Osteoblast (primary cell): ENCODE data around the gene RADIL. TPM values are rescaled to one million over a fixed set of nuclear protein-coding genes. Genes with fewer than 3 reads are reported as not detected.

Source experiments
- DNase-seq: peaks from one replicate; pipeline ENCODE4 v3.0.0; 2011; ENCODE audit warnings: low spot score, mixed read lengths; ENCODE audit not compliant: insufficient read length; ENCODE audit errors: missing footprints
- H2AFZ ChIP-seq: 2 replicates; pipeline ENCODE4 v1.6.0; 2011; ENCODE audit warnings: mild to moderate bottlenecking, low read length
- H3K27ac ChIP-seq: 2 replicates; pipeline ENCODE4 v1.5.1; 2011; ENCODE audit warnings: mild to moderate bottlenecking, low read depth, low read length, moderate library complexity
- H3K27me3 ChIP-seq: 2 replicates; pipeline ENCODE4 v1.6.0; 2012; ENCODE audit warnings: mild to moderate bottlenecking, control low read depth, inconsistent platforms, low read length, moderate library complexity; ENCODE audit not compliant: insufficient read depth
- H3K36me3 ChIP-seq: 2 replicates; pipeline ENCODE4 v1.5.1; 2011; ENCODE audit warnings: mild to moderate bottlenecking, low read length, control low read depth, moderate library complexity; ENCODE audit not compliant: insufficient read depth
- H3K4me1 ChIP-seq: 2 replicates; pipeline ENCODE4 v1.5.1; 2011; ENCODE audit warnings: mild to moderate bottlenecking, low read length, control low read depth, moderate library complexity; ENCODE audit not compliant: insufficient read depth
- H3K4me2 ChIP-seq: 2 replicates; pipeline ENCODE4 v1.6.0; 2011; ENCODE audit warnings: mild to moderate bottlenecking, low read length; ENCODE audit not compliant: insufficient read depth
- H3K4me3 ChIP-seq: fragments of 200-600 bp; sonication (generic); 3 replicates; pipeline ENCODE4 v1.5.1; 2012; ENCODE audit warnings: mild to moderate bottlenecking, low read length, inconsistent platforms; ENCODE audit not compliant: insufficient read depth
- H3K79me2 ChIP-seq: 2 replicates; pipeline ENCODE4 v1.6.0; 2012; ENCODE audit warnings: mild to moderate bottlenecking, low read length, control low read depth, inconsistent platforms; ENCODE audit not compliant: insufficient read depth
- H3K9me3 ChIP-seq: 2 replicates; pipeline ENCODE4 v1.5.1; 2011; ENCODE audit warnings: low read depth, low read length, control low read depth
- H4K20me1 ChIP-seq: 2 replicates; pipeline ENCODE4 v1.6.0; 2012; ENCODE audit warnings: mild to moderate bottlenecking, low read length, control low read depth; ENCODE audit not compliant: insufficient read depth
- total RNA-seq: library from RNA; depleted of rRNA; stranded (reverse); fragments of >200 nt; gene quantifications from 2 replicates; pipeline ENCODE4 v1.2.3, GENCODE V29; 2012
- TF ChIP-seq, protein P1 (sequence below): IDR thresholded peaks from 2 replicates; pipeline ENCODE4 v1.5.1; 2011; ENCODE audit warnings: mild to moderate bottlenecking, low read depth, low read length, moderate library complexity; ENCODE audit errors: extremely low read depth

The RADIL gene
- total RNA-seq, 1 donor, result 1.1 TPM

DNA sequence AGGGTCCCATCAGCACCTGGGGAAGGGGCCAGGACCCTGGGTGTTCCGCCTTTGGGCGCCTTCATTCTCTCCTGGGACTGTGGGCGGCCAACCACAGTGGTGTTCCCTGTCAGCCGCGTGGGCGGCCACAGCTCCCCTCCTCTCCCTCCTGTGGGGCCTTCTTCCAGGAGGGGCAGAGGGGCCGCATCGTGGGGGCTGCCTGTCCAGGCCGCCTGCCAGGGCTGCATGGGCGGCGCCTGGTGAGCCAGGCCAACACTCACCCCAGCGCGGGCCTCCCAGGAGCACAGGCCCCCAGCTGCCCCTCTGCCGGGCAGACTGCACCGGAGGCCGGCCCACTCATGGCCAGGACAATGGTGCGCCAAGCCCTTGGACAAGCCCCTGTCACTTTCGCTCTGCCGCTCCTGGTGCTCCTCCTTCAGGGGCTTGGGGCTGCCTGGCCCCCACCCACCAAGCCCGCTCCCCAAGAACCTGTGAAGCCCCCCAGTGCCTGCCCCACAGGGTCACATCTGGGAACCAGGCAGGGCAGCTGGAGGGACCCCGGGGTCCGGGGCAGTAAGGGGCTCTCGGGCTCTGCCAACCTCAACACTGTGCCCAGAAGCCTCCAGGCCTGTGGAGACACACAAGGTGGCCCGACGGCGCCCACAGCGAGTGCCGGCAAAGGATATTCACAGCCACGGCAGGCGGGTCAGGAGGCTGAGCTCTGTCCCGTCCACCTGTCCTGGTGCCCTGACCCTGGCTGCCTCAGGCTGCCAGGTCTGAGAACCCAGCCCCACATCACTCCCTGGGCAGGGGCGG lies 65.3 kb downstream of the RADIL start:
- H3K36me3 ChIP-seq, result no peaks in the 10 kb centered on the region
- TF ChIP-seq, protein P1, sequence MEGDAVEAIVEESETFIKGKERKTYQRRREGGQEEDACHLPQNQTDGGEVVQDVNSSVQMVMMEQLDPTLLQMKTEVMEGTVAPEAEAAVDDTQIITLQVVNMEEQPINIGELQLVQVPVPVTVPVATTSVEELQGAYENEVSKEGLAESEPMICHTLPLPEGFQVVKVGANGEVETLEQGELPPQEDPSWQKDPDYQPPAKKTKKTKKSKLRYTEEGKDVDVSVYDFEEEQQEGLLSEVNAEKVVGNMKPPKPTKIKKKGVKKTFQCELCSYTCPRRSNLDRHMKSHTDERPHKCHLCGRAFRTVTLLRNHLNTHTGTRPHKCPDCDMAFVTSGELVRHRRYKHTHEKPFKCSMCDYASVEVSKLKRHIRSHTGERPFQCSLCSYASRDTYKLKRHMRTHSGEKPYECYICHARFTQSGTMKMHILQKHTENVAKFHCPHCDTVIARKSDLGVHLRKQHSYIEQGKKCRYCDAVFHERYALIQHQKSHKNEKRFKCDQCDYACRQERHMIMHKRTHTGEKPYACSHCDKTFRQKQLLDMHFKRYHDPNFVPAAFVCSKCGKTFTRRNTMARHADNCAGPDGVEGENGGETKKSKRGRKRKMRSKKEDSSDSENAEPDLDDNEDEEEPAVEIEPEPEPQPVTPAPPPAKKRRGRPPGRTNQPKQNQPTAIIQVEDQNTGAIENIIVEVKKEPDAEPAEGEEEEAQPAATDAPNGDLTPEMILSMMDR, result no peak
- H3K4me3 ChIP-seq, result no peak overlapping the region
- no peaks in the 10 kb centered on the region for H4K20me1 ChIP-seq
- H3K27me3 ChIP-seq, result peaks cover 15% of the 10 kb centered on the region
- H2AFZ ChIP-seq, result no peak overlapping the region
- H3K27ac ChIP-seq, result no peak overlapping the region
- no peaks in the 10 kb centered on the region for H3K79me2 ChIP-seq
- H3K4me1 ChIP-seq, result no peaks in the 10 kb centered on the region
- no peaks in the 10 kb centered on the region for H3K9me3 ChIP-seq
- DNase-seq, result peak; percentile 76
- no peak overlapping the region for H3K4me2 ChIP-seq

DNA sequence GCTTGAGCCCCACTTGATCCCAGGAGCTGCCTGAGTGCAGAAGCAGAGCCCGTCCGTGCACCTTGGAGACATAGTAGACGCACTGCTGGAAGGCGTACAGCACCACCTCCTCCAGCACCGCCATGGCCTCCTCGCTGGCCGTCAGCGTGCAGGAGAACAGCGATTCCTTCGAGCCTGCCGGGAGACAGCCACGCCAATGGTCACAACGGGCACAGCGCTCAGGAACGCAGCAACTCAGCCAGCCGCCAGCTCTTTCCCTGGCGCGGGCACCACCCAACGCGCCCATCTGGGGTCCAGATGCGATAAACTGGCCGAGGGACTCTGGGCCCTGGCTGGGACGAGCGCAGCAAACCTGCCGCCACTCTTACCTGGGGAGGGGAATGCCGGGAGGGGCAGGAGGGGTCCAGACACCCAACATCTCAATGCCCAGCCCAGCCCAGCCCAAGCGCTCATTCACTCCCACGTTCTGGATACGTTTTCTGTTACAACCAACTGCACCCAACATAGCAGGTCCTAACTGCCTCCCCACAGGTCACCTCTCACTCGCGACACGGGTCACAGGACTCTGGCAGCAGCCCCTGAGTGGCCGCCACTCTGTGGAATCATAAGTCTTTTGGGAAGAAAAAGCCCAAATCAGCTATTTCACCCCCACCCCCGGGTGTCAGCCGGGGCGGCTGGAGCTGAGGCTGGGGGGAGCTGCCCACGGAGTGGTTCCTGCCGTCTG lies 66.2 kb downstream of the RADIL start:
- peak; percentile 86 for DNase-seq
- H3K4me2 ChIP-seq, result no peak overlapping the region
- no peak overlapping the region for H3K4me3 ChIP-seq
- no peaks in the 10 kb centered on the region for H3K4me1 ChIP-seq
- TF ChIP-seq, protein P1, result no peak
- no peaks in the 10 kb centered on the region for H4K20me1 ChIP-seq
- H3K9me3 ChIP-seq, result no peaks in the 10 kb centered on the region
- H3K27ac ChIP-seq, result no peak overlapping the region
- peaks cover 15% of the 10 kb centered on the region for H3K27me3 ChIP-seq
- H3K79me2 ChIP-seq, result no peaks in the 10 kb centered on the region
- no peak overlapping the region for H2AFZ ChIP-seq
- H3K36me3 ChIP-seq, result no peaks in the 10 kb centered on the region

DNA sequence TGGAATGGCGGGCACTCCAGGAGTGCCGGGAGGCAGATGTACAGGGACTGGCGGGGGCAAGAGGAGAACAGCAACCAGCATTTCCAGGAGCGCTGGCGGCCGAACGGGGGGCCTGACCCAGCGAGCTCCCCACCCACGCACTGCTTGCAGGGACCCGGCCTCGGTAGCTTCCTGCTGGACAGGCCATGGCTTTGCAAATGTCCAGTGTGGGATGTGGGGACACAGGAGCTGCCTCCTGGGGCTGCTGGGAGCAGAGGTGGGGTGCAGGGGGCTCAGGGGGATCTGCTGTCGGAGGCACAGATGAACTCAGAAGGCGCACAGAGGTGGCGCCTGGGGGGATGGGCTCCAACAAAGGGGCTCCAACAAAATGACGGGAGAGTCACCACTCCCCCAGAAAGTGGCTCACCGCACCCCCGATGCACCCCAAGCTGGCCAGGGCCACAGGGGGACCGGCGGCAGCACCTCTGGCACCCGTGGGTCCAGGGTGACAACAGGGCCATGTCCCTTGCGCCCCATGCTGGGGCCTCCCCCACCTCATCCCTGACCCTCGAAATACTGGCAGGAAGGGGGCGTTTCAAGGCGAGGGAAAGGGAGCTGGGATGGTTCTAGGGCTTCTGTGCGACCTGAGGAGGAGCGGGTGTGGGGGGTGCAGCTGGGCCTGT lies 67.0 kb downstream of the RADIL start:
- H3K4me1 ChIP-seq, result no peaks in the 10 kb centered on the region
- no peaks in the 10 kb centered on the region for H3K79me2 ChIP-seq
- peaks cover 15% of the 10 kb centered on the region for H3K27me3 ChIP-seq
- no peak overlapping the region for H3K4me3 ChIP-seq
- TF ChIP-seq, protein P1, result no peak
- no peaks in the 10 kb centered on the region for H3K36me3 ChIP-seq
- no peaks in the 10 kb centered on the region for H4K20me1 ChIP-seq
- H3K27ac ChIP-seq, result no peak overlapping the region
- no peak overlapping the region for H3K4me2 ChIP-seq
- no peak overlapping the region for H2AFZ ChIP-seq
- DNase-seq, result peak; percentile 68
- no peaks in the 10 kb centered on the region for H3K9me3 ChIP-seq
